GM18498 (cell line): ENCODE data around the gene EIF4A3.
"Not testable (repeated sequence)": the region's sequence is repeated elsewhere in the genome, so short reads cannot be mapped to it uniquely, and the experiment has no call there.

Source experiments
- ATAC-seq: cut with Tn5 transposase; IDR thresholded peaks from one replicate; pipeline ENCODE4 v1.9.1; 2021; ENCODE audit warnings: mild to moderate bottlenecking, moderate library complexity; ENCODE audit not compliant: unreplicated experiment

Gene EIF4A3

DNA sequence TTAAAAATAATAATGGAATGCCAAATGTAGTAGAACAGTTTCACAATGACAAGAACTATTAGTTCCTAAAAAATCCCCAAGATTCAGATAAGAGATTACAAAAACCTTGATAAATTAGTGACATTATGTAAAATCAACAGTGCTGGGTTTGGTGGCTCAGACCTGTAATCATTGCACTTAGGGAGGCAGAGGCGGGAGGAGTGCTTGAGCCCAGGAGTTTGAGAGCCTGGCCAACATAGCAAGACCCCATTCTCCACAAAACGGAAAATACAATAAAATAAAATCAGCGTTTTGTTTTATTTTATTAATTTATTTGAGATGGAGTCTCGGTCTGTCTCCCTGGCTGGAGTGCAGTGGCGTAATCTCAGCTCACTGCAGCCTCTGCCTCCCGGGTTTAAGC lies 27.0 kb upstream of the EIF4A3 start:
- no peak for ATAC-seq

DNA sequence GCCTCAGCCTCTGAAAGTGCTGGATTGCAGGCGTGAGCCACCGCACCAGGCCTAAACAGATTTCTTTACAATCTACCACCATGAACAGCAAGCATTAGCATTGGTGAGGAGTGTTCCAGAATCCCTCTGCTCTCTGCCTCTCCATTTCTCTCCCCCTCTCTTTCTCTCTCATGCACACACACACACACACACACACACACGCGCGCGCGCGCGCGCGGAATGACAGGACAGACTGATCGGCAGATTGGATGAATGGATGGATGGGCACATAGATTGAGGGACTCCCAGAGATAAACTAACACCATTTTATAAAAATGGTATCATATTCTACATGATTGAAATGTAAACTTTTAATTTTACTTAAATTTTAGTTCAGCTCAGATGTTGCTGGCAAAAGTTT lies 26.2 kb upstream of the EIF4A3 start:
- ATAC-seq = no peak

DNA sequence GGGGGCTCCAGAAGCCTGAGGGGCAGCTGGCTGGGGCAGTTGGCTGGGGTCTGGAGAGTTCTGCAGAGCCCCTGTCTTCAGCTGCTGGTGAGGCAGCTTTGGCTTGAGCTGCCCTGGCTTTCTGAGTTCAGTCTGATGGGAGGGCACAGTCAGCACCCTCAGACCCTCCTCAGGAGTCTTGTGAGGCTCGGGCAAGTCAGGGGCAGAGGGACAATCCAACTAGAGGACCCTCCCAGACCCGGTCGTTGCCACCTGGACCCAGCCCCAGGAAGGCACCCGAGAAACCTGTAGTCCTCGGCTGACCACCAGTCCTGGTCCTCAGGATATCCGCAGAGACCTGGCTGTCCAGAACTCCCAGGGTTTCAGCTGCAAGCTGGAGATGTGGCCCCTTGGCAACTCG lies 24.8 kb upstream of the EIF4A3 start:
- no peak for ATAC-seq

DNA sequence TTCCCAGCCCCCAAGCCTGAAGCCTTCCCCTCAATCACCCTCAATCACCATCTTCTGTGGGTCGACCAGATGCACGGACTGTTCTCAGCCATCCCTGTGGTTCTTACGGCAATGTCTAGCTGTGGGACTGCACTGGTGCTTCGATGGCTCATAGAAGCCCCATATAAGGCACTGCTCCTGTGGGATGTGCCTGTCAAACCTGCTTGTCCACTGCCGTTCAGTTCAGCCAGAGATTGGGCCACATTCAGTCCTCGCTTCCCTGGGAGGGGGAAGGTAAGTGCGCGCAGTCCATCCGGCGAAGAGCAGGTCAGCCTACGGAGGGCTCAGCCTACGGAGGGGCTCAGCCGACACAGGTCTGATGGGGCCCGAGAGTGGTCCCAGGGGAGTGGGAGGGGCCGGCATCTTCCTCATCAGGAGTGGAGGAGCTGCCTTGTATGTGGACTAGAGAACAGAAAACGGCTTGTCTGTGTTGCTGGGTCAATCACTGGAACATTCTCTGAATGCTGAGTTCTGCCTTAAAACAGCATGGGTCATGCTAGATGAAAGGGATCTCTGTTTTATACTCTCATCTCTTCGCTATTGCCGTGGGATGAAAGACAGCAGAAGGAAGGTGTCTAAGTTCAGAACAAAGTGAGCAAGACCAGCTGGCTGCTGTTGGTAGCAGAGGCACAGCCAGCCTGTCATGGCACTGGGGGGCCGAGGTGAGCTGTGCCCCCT lies 23.0 kb upstream of the EIF4A3 start, which contains the start of gene CARD14:
Gene CARD14 (plus strand): TSS at position 247 of the 717 bp plus-strand sequence. CDS start 11,409 bp downstream, outside the sequence.
- no peak for ATAC-seq

DNA sequence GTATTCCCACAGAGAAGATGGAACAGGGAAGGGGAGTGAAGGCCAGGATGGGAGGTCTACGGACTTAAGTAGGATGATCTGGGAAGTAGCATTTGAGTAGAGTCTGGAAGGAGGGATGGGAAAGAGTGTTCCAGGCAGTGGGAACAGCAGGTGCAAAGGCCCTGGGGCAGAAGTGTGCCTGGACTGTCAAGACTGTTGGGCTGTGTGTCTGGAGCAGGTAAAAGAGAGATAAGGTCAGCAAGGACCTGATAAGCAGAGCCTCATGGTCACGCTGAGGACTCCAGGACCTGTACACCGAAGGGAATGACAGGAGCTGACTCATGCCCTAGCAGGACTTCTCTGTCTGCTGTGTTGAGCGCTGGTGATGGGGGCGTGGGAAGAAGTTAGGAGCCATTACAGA lies 22.2 kb upstream of the EIF4A3 start:
- ATAC-seq = no peak

DNA sequence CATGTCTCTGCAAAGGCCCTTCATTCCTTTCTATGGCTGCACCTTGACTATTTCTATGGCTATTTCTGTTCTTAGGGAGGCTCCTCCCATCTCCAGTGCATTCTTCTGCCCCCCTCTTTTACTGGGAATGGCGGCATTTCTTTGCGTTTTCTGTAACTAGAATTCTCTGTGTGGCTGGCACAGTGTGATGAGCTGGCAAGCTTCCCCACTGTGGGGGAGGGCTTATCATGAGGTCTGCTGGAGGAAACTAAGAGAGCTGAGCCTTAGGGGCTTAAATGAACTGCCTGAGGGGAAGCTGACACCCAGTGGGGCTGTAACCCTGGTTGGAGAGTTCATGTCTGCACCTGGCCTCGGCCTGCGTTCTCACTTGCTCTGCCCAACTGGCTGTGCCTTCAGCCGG lies 21.4 kb upstream of the EIF4A3 start:
- no peak for ATAC-seq

DNA sequence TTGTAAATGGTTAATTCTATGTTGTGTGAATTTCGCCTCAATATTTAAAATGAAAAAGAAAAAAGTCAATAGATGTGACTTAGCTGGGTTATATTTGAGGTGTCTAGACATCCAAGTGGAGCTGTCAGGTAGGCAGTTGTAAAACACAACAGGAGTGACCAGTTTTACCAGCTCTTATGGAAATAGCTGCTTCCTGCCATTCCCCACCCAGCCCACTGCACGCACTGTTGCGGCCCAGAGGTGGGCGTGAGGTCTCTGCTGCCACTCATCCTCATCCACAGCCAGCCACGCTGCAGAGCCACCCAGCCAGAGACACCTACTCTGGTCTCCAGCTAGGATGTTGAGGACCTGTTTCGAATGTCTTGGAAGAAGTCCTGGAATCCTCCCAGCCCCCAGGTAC lies 19.5 kb upstream of the EIF4A3 start:
- ATAC-seq = no peak

DNA sequence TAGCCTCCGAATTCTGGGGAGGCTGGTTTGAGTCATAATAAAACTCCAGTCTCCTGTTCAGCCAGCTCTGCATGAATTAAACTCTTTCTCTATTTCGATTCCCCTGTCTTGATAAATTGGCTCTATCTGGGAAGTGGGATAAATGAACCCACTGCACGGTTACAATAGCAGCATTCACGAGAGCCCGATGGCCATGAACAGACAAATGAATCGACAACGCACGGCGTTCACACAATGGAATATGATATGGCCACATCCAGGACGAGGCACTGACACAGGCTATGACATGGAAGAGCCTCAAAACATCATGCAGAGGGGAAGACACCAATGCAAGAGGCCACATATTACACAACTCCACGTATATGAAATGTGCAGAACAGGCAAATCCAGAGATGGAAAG lies 17.3 kb upstream of the EIF4A3 start:
- no peak for ATAC-seq

DNA sequence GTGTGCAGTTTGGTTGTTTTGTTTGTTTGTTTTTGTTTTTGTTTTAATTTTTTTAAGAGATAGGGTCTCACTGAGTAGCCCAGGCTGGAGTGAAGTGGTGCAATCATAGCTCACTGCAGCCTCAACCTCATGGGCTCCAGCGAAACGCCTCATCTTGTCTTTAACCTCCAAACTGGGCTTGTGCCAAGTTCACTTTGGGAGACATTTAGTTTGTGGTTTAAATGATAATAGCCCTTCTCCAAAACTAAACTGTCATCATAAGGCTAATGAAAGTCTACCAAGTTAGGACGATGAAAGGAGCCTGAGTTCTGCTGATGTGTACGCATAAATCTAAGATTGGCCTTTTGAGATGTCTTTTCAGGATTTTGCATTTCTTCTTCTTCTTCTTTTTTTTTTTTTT lies 16.4 kb upstream of the EIF4A3 start:
- ATAC-seq = no peak

DNA sequence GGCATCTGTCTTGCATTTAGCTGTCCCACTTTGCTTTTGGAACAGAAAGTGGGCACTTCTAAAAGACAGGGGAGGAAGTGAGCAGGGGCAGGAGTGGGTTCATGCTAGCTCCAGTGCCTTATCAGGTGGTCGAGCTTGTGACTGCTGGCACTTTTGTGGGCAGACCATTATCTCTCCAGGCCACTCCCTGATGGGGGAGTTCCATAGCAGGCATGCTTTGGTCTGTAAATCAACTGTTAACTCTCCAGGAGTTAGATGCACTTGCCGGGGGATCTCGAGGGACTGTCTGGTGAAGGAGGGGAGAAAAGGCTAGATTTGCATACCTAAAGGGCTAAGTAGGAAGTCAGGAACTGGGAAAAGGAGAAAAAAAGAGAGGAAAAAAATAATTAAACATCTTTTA lies 13.6 kb upstream of the EIF4A3 start:
- ATAC-seq = no peak

DNA sequence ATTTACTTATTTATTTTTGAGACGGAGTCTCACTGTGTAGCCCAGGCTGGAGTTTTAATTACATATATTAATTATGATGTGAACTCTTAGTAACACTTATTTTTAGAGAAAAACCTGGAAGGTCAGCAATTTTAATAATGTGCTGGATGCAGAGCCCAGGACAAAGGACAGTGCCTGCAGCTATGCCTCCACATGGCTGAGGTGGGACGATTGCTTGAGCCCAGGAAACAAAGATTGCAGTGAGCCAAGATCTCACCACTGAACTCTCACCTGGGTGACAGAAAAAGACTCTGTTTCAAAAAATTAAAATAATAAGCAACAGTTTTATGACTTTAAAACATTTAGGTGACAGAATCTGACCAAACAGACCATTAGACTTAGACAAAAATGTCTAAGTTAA lies 11.9 kb upstream of the EIF4A3 start:
- no peak for ATAC-seq

DNA sequence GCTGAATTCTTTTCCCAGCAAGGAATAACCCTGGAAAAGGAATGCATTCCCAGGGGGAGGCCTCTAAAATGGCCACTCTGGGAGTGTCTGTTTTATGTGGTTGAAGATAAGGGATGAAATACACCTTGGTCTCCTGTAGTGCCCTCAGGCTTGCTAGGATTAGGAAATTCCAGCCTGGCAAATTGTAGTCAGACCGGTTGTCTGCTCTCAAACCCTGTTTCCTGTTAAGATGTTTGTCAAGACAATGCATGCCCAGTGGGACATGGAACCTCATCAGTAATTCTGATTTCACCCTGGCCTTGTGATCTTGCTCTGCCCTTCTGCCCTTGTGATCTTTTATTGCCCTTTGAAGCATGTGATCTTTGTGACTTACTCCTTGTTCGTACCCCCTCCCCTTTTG lies 8.7 kb upstream of the EIF4A3 start:
- ATAC-seq = not testable (repeated sequence)

DNA sequence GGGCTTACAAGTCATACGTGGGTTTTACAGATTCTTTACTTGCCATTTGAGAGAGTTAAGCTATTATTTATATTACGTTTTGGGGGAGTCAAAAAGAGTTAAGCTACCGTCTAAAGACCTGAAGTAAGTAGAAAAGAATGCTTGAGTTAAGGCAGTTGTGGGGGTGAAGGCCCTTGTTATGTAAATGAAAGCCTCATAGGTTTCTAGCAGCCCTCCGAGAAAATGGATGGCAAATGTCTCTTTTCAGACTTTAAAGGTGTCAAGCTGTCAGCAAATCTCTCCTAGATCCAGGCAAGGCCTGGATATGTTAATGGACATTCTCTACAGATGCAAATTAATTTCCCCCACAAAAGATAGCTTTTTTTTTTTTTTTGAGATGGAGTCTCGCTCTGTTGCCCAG lies 7.2 kb upstream of the EIF4A3 start:
- ATAC-seq = no peak

DNA sequence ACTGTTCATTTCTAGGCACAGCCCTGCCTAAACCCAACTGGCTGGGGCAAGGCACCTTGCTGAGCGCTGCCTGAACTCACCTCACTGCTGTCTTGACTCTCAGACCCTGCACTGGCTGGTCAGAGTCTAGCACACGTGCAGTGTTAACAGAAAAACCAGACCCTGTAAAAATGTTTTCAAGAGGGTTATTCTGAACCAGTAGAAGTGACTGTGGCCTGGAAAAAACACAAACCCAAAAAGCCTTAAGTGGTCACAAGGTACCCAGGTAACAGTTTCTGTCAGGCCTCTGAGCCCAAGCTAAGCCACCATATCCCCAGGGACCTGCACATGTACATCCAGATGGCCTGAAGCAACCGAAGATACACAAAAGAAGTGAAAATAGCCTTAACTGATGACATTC lies 6.1 kb upstream of the EIF4A3 start:
- ATAC-seq = no peak

DNA sequence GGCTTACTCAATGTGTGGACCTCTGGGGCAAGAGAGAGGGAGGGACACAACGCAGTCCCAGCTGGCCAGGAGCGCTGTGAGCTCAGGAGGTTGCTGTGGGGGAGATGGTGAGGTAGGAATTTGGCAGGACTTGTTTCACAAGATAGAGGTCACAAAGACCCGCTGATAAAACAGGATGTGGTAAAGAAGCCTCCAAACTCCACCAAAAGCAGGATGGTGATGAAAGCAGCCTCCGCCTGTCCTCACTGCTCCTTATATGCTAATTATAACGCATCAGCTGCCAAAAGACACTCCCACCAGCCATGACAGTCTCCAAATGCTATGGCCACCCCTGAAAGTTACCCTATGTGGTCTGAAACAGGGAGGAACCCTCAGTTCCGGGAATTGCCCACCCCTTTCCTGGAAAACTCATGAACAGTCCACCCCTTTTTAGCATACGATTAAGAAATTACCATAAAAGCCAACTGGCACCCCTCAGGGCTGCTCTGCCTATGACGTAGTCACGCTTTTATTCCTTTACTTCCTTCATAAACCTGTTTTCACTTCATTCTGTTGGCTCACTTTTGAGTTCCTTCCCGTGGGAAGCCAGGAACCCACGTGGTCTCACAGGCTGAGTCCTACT lies 5.3 kb upstream of the EIF4A3 start:
- no peak for ATAC-seq

DNA sequence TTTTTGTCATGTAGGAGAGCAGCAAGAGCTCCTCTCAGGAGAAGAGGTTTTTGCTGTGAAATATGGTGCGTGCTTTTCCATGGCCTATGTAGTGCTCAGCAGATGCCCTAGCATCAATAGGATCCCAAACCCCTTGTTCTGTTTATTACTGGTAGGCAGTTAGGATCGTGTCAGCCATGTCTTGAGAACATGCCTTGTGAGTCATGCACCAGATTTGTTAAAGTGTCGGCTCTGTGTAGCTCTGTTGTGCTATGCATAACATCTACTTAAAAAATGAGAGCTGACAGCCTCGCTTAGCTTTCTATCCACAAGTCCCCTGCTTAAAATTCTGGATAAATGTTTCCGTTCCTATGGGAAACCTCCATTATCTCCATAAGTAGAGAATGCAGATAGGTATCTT lies 4.4 kb upstream of the EIF4A3 start:
- no peak for ATAC-seq

DNA sequence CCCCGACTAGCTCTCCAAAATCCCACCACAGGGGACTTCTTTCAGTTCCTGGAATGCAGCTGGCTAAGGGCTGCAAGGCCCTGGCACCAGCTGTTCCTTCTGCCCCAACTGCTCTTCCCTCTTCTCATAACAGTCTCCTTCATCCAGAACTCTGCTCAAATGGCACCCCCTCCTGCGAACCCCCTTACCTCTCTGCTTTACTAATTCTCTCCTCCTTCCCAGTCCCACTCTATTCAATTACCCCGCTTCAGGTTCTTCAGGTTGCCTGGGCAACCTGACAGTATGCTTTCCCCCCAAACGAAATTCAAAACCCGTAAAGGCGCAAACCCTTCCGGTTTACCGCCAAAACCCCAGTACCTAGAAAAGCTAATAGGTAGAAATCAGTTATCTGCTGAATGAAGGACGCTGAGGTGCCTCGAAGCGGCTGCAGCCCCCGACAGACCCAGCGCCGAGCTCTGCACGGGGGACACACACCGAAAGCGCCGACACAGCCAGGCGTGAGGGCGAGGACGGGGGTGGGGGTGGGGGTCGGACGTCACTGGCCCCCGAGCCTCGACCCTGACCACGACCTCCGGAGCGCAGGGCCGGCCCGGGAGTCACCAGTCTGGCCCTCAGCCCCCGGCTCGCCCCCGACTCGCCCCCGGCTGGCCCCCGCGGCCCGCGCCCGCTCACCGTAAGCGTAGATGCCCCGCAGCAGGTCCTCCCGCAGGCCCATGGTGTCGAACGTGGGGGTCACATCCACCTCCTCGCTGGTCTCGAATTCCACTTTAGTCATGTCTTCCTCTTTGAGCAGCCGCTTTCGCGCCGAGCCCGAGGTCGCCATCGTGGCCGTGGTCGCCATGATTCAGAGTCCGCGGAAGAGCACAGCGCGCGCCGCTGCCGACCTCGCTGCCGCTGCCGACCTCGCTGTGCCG lies 550 bp downstream of the EIF4A3 start:
- ATAC-seq = peak; percentile 23

DNA sequence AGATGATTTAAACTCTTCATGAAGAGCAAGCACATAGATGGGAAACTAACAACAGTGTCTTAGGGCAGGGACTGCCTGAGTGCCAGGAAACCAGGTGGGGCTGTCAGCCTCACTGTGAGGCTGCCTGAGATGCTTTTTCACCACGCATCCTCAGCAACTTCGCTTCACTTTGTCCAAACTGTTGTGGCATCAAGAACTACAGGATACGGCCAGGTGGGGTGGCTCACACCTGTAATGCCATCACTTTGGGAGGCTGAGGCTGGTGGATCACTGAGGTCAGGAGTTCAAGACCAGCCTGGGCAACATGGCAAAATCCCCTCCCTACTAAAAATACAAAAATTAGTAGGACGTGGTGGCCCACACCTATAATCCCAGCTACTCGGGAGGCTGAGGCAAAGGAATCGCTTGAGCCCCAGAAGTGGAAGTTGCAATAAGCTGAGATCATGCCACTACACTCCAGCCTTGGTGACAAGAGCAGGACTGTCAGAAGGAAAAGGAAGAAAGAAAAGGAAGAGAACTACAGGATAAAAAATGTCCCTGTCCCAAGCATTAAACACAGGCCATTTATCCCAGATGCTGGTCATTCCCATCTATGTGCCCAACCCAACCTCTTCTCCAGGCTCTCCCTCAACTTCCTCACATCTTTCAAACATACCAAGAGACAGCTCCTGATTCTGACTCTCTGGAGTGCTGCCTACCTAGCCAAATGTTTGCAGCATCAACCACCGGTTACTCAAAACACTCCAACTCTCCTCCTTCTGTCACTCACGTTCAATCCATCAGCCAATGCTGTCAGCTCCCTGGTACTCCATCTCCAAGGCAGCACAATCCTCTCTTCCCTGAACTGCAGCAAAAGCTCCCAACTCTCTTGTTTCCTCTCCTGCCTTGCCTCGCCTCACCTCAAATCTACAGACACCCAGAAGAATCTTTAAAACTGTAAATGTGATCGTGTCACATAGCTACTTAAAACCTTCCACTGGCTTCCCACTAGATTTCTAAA lies 1.6 kb downstream of the EIF4A3 start:
- no peak for ATAC-seq

DNA sequence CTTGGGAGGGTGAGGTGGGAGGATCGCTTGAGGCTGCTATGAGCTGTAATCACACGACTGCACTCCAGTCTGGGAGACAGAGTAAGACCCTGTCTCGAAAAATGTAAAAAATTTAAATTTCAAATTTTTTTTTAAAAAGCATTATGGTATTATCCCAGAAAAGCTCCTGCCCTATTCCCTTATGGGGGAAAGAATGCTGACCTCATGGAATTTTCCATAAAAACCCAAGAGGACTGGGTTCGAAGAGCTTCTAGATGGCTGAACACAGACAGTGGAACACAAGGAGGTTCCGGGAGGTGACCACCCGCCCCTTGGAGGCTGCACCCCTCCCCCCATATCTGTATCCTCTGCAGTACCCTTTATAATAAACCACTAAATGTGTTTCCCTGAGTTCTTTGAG lies 4.0 kb downstream of the EIF4A3 start:
- ATAC-seq = no peak

DNA sequence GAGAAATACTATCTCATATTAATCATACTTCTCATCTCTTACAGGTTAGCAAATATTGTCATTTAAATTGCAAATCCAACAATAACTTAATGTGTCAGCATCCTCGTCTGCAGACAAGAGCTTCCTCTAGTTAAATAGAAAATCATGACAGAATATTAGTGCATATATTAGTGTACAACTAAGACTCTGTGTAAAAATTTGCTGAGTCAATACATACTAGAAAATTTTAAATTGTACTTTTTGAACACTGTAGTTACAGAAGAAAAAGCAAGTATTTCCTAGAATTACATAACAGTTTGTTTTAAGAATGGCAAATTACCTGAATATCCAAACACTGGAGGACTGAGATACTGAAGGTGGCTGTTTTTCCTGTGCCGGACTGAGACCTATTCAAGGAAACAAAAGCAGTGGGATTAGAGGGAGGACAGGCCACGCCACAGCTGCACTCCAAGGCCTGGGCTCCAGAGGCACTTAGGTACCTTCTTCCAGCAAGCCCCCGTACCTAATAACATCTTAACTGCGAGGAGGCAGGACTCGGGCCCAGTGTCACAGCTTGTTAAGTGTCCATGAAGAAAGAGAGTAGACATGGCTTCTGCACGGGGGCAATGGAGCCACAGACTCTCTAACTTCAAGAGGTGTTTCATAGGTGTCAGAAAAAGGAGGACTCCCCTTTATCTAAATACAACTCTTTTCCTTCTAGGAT lies 5.3 kb downstream of the EIF4A3 start:
- no peak for ATAC-seq
